K562 (cell line): ENCODE measurements around the gene RTL10. TPM values are rescaled to one million over a fixed set of nuclear protein-coding genes. Genes with fewer than 3 reads are reported as not detected.

ENCODE experiments used
- BMI1 ChIP-seq: fragments of 150-350 bp; IDR thresholded peaks from 2 replicates; pipeline ENCODE4 v1.6.1; 2014; ENCODE audit warnings: low read length
- CHCHD3 ChIP-seq: fragments of 250-450 bp; sonication (Bioruptor Pico); IDR thresholded peaks from 2 replicates; pipeline ENCODE4 v2.1.2; 2022; ENCODE audit warnings: mild to moderate bottlenecking
- ERF ChIP-seq: fragments of 450-650 bp; formaldehyde crosslinking; IDR thresholded peaks from 2 replicates; pipeline ENCODE4 v1.4.0; 2020; ENCODE audit warnings: mild to moderate bottlenecking, mixed read lengths
- GATAD2B ChIP-seq: fragments of 450-650 bp; IDR thresholded peaks from 2 replicates; pipeline ENCODE4 v1.6.1; 2017; ENCODE audit warnings: mild to moderate bottlenecking, borderline replicate concordance
- HDAC2 ChIP-seq: fragments of 450-650 bp; IDR thresholded peaks from 2 replicates; pipeline ENCODE4 v1.6.1; 2016; ENCODE audit warnings: mild to moderate bottlenecking
- L3MBTL2 ChIP-seq: fragments of 450-650 bp; IDR thresholded peaks from 2 replicates; pipeline ENCODE4 v1.6.1; 2016; ENCODE audit warnings: mild to moderate bottlenecking, moderate library complexity
- MCM2 ChIP-seq: fragments of 450-650 bp; IDR thresholded peaks from 2 replicates; pipeline ENCODE4 v1.6.1; 2017; ENCODE audit warnings: low read depth, mild to moderate bottlenecking
- PCBP1 ChIP-seq: fragments of 200-400 bp; formaldehyde crosslinking; IDR thresholded peaks from 2 replicates; pipeline ENCODE4 v1.6.1; 2018; ENCODE audit warnings: mild to moderate bottlenecking, low read depth, low read length; ENCODE audit not compliant: poor library complexity, severe bottlenecking
- PCBP2 ChIP-seq: fragments of 200-400 bp; formaldehyde crosslinking; IDR thresholded peaks from 2 replicates; pipeline ENCODE4 v1.6.1; 2018; ENCODE audit warnings: low read length, low read depth, mild to moderate bottlenecking, moderate library complexity; ENCODE audit not compliant: poor library complexity, severe bottlenecking
- PML ChIP-seq: IDR thresholded peaks from 2 replicates; pipeline ENCODE4 v1.6.1; 2012; ENCODE audit warnings: low read length, inconsistent platforms
- RAD51 ChIP-seq: fragments of 450-650 bp; IDR thresholded peaks from 2 replicates; pipeline ENCODE4 v1.7.1; 2016; ENCODE audit warnings: low read depth, mild to moderate bottlenecking, borderline replicate concordance
- SAFB ChIP-seq: fragments of 200-400 bp; formaldehyde crosslinking; IDR thresholded peaks from 2 replicates; pipeline ENCODE4 v1.6.1; 2017; ENCODE audit warnings: low read depth, low read length, borderline replicate concordance
- TBP ChIP-seq: optimal IDR thresholded peaks from 2 replicates; pipeline ENCODE3; 2011; ENCODE audit warnings: low read depth, low read length, improper control_type of control experiment
- ZNF436 ChIP-seq: fragments of 250-450, 450-650 bp; sonication (Bioruptor Pico); formaldehyde crosslinking; IDR thresholded peaks from 2 replicates; pipeline ENCODE4 v1.7.0; 2020; ENCODE audit warnings: mild to moderate bottlenecking
- ZNF695 ChIP-seq: fragments of 450-650 bp; formaldehyde crosslinking; IDR thresholded peaks from 2 replicates; pipeline ENCODE4 v1.4.0; 2020; ENCODE audit warnings: mild to moderate bottlenecking, moderate library complexity
- polyA plus RNA-seq, 8 experiments: library from polyadenylated mRNA; depleted of rRNA in 4 of 8; stranded (reverse) in 5 of 8; unstranded in 3 of 8; fragments of >200 nt; fragmentation: Nextera tagmentation in 2 of 8; fragmentation: Illumina TruSeq in 1 of 8; extraction: Ambion mirVana in 2 of 8; extraction: Trizol in 1 of 8; gene quantifications; 2 replicates each; pipeline versions ENCODE4 v1.2.1 to v1.2.3, GENCODE V29; 2011 to 2014; ENCODE audit warnings: inconsistent platforms in 1 of 8, missing spikeins in 1 of 8
- total RNA-seq, 7 experiments: library from RNA; depleted of rRNA in 6 of 7; stranded (reverse); fragments of >200 nt in 6 of 7; fragmentation: Illumina TruSeq in 2 of 7; extraction: Trizol in 2 of 7; gene quantifications; 2 replicates each; pipeline versions ENCODE4 v1.2.1 to v1.2.3, GENCODE V29; 2011 to 2021; ENCODE audit warnings: low replicate concordance in 1 of 7
- TF ChIP-seq, protein P1 (sequence below): sonication (generic); formaldehyde crosslinking; IDR thresholded peaks from 2 replicates; pipeline ENCODE4 v1.8.0; 2022; ENCODE audit warnings: mild to moderate bottlenecking, missing genetic modification reagents
- TF ChIP-seq, protein P2 (sequence below): fragments of 450-650 bp; formaldehyde crosslinking; IDR thresholded peaks from 2 replicates; pipeline ENCODE4 v1.4.0; 2020; ENCODE audit warnings: mild to moderate bottlenecking, moderate library complexity
- TF ChIP-seq, protein P3 (sequence below): fragments of 450-650 bp; IDR thresholded peaks from 2 replicates; pipeline ENCODE4 v1.6.1; 2016; ENCODE audit warnings: missing biosample characterization, missing genetic modification characterization

The RTL10 gene
- total and polyA plus RNA-seq, 9 of the 15 experiments (the other 6 are each of a cell fraction or from before 2014, with no cell fraction given) = 19.8 to 75.5 (median 32.5) TPM

DNA sequence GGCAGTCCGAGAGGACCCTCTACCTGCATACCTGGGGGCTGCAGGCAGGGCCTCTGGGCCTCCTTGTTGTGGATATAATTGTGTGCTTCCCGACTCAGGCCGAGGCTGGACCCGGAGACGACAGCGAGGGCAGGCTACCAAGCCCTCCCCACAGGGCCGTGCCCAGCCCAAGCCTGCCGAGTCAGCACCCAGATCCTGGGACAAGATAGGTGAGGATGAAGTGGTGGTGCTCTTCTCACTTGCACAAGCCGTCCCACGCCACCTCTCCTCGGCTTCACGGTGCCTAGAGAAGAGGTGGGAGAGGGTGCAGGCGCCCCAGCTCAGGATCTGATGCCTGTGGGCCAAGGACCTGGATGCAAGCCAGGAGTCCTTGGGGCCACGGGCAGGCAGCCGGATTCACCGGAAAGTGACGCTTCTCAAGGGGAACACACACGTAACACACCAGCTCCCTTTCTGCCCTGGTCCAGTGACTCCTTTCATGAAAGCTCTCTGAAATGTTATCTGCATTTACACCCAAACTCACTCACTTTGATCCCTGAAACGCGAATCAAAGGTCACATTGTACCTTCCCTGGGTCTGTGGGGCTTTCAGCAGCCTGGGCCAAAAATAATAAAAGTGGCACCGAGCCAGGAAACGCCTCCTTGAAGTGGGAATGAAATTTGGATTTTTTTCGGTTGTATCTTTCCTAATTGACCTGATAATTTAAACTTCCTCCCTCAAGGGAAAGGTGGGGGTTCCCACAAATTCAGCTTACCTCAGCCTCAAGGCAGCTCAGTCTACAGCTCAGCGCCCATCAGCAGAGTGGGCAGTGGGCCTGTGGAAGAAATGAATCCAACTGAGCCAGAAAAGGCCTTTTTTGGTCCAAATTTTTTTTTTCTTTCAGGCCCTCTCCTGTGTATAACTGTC is 1.1 kb upstream of the RTL10 start (continued):
- 0 out of 2 replicates have a peak, but pooled peaks have one; percentile 6 for TF ChIP-seq ZNF695 (CRISPR knock-in tag)
- no peak for TF ChIP-seq PCBP1
- TF ChIP-seq GATAD2B = no peak
- no peak for TF ChIP-seq SAFB
- no peak for TF ChIP-seq BMI1
- TF ChIP-seq RAD51 = no peak
- TF ChIP-seq, protein P1, sequence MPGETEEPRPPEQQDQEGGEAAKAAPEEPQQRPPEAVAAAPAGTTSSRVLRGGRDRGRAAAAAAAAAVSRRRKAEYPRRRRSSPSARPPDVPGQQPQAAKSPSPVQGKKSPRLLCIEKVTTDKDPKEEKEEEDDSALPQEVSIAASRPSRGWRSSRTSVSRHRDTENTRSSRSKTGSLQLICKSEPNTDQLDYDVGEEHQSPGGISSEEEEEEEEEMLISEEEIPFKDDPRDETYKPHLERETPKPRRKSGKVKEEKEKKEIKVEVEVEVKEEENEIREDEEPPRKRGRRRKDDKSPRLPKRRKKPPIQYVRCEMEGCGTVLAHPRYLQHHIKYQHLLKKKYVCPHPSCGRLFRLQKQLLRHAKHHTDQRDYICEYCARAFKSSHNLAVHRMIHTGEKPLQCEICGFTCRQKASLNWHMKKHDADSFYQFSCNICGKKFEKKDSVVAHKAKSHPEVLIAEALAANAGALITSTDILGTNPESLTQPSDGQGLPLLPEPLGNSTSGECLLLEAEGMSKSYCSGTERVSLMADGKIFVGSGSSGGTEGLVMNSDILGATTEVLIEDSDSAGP = no peak
- TF ChIP-seq, protein P2, sequence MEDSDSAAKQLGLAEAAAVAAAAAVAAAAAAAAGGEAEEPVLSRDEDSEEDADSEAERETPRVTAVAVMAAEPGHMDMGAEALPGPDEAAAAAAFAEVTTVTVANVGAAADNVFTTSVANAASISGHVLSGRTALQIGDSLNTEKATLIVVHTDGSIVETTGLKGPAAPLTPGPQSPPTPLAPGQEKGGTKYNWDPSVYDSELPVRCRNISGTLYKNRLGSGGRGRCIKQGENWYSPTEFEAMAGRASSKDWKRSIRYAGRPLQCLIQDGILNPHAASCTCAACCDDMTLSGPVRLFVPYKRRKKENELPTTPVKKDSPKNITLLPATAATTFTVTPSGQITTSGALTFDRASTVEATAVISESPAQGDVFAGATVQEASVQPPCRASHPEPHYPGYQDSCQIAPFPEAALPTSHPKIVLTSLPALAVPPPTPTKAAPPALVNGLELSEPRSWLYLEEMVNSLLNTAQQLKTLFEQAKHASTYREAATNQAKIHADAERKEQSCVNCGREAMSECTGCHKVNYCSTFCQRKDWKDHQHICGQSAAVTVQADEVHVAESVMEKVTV (CRISPR knock-in tag) = 0 out of 2 replicates have a peak, but pooled peaks have one; percentile 30
- no peak for TF ChIP-seq HDAC2
- TF ChIP-seq L3MBTL2 = no peak
- no peak for TF ChIP-seq ZNF436 (CRISPR knock-in tag)
- no peak for TF ChIP-seq PML
- peak; percentile 13 for TF ChIP-seq ERF (CRISPR knock-in tag)
- TF ChIP-seq, protein P3, sequence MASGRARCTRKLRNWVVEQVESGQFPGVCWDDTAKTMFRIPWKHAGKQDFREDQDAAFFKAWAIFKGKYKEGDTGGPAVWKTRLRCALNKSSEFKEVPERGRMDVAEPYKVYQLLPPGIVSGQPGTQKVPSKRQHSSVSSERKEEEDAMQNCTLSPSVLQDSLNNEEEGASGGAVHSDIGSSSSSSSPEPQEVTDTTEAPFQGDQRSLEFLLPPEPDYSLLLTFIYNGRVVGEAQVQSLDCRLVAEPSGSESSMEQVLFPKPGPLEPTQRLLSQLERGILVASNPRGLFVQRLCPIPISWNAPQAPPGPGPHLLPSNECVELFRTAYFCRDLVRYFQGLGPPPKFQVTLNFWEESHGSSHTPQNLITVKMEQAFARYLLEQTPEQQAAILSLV (tag) = peak; percentile 6; the same call in 1 of the 2 replicates
- TF ChIP-seq CHCHD3 (CRISPR knock-in tag) = no peak
- no peak for TF ChIP-seq PCBP2
- no peak for TF ChIP-seq TBP
- no peak for TF ChIP-seq MCM2
